D721Med (cell line): ENCODE results near the gene SMAD3.

Experiments used
- DNase-seq: peaks from one replicate; pipeline ENCODE4 v3.0.0; 2011; ENCODE audit warnings: low spot score; ENCODE audit not compliant: insufficient read length
- FAIRE-seq: peaks from 2 replicates; lab custom pipeline; 2011; peaks lifted over from hg19 to GRCh38; lab: Jason Lieb, UNC
- CTCF ChIP-seq: IDR thresholded peaks from 2 replicates; pipeline ENCODE4 v1.5.1; 2012; ENCODE audit warnings: mild to moderate bottlenecking, control low read depth; ENCODE audit not compliant: insufficient read depth; ENCODE audit errors: missing control alignments

Gene SMAD3

GRCh38 chr15:67089217-67090193, 24.1 kb downstream of the SMAD3 start:
- DNase-seq (no peak), FAIRE-seq (no peak)
- no peak for TF ChIP-seq CTCF

- DNase-seq = no peak
- no peak for TF ChIP-seq CTCF
- no peak for FAIRE-seq
Observed at GRCh38 chr15:67090297-67091070, 25.1 kb downstream of the SMAD3 start.

GRCh38 chr15:67091071-67091979, 25.9 kb downstream of the SMAD3 start:
- no peak for FAIRE-seq
- DNase-seq = no peak
- no peak for TF ChIP-seq CTCF

GRCh38 chr15:67091980-67092677, 26.7 kb downstream of the SMAD3 start:
- DNase-seq (no peak), FAIRE-seq (no peak)
- TF ChIP-seq CTCF = no peak

- no peak for DNase-seq
Observed at GRCh38 chr15:67092752-67093503, 27.5 kb downstream of the SMAD3 start.

More at GRCh38 chr15:67092752-67093503, 27.5 kb downstream of the SMAD3 start:
- FAIRE-seq = no peak
- no peak for TF ChIP-seq CTCF
